GM23248 (cell line): ENCODE data around the gene CACNB4.
"Not testable (repeated sequence)": the region's sequence is repeated elsewhere in the genome, so short reads cannot be mapped to it uniquely, and the experiment has no call there.

ENCODE experiments used
- EZH2 ChIP-seq: fragments of 200-600 bp; sonication (generic); IDR thresholded peaks from 2 replicates; pipeline ENCODE4 v1.6.1; 2018; ENCODE audit warnings: antibody characterized with exemption, mild to moderate bottlenecking; ENCODE audit not compliant: insufficient read depth, poor library complexity, severe bottlenecking
- EZH2phosphoT487 ChIP-seq: fragments of 200-600 bp; sonication (generic); IDR thresholded peaks from 2 replicates; pipeline ENCODE4 v1.6.1; 2018; ENCODE audit warnings: antibody characterized with exemption, moderate library complexity, mild to moderate bottlenecking, low read depth; ENCODE audit not compliant: insufficient read depth

- TF ChIP-seq EZH2phosphoT487, EZH2: not testable (repeated sequence)
Measured at GRCh38 chr2:151875631-151876030, 223.2 kb downstream of the CACNB4 start.
